ENCODE data around the gene TSSC4. TPM values are rescaled to one million over a fixed set of nuclear protein-coding genes. Genes with fewer than 3 reads are reported as not detected.
A peak's percentile ranks its signal among the peaks of the same experiment; 100 is the strongest.

Gene TSSC4
- polyA plus RNA-seq, 5 donors, result 17.6 to 39.0 (median 22.6) TPM

- no peak for DNase-seq
Measured at GRCh38 chr11:2367266-2368160, 33.0 kb upstream of the TSSC4 start.

- DNase-seq, result no peak
Measured at GRCh38 chr11:2368178-2368850, 32.2 kb upstream of the TSSC4 start.

GRCh38 chr11:2368851-2369180 is 31.7 kb upstream of the TSSC4 start:
- no peak for DNase-seq

- no peak for DNase-seq
Measured at GRCh38 chr11:2369320-2369719, 31.2 kb upstream of the TSSC4 start.

- DNase-seq, result no peak
Measured at GRCh38 chr11:2369896-2370295, 30.7 kb upstream of the TSSC4 start.

GRCh38 chr11:2374456-2375201 is 25.9 kb upstream of the TSSC4 start:
- no peak for DNase-seq

GRCh38 chr11:2375341-2375853 is 25.2 kb upstream of the TSSC4 start:
- no peak for DNase-seq

- peak in 1 of 2 donors; percentile 57 for DNase-seq
Measured at GRCh38 chr11:2375964-2376551, 24.5 kb upstream of the TSSC4 start.

- DNase-seq, result no peak
Measured at GRCh38 chr11:2376751-2377451, 23.6 kb upstream of the TSSC4 start, which contains the start of gene CD81. CD81 (plus strand) TSS chr11:2377310; CDS start chr11:2377550, 240 bp downstream.

GRCh38 chr11:2377511-2378443 is 22.8 kb upstream of the TSSC4 start:
- DNase-seq, result peak; percentile 82 to 83

- DNase-seq, result peak; percentile 90 to 93
Measured at GRCh38 chr11:2378527-2379210, 21.9 kb upstream of the TSSC4 start.

- no peak for DNase-seq
Measured at GRCh38 chr11:2379466-2380174, 20.9 kb upstream of the TSSC4 start.

GRCh38 chr11:2380396-2380795 is 20.2 kb upstream of the TSSC4 start:
- DNase-seq, result no peak

GRCh38 chr11:2380807-2381350 is 19.7 kb upstream of the TSSC4 start:
- DNase-seq, result no peak

- no peak for DNase-seq
Measured at GRCh38 chr11:2381494-2382128, 18.9 kb upstream of the TSSC4 start.

GRCh38 chr11:2382129-2382517 is 18.4 kb upstream of the TSSC4 start:
- DNase-seq, result no peak

- no peak for DNase-seq
Measured at GRCh38 chr11:2382936-2383851, 17.4 kb upstream of the TSSC4 start.

Measured in right lung (tissue), 5 donors.